ENCODE measurements around the gene KRTAP5-7. TPM values are rescaled to one million over a fixed set of nuclear protein-coding genes. Genes with fewer than 3 reads are reported as not detected.

KRTAP5-7 gene
- total and polyA plus RNA-seq, 2 experiments from 2014 or later, result not detected

GRCh38 chr11:71577469-71578004 is 50.5 kb downstream of the KRTAP5-7 start:
- H3K36me3 ChIP-seq, result no peaks in the 10 kb centered on the region
- no peaks in the 10 kb centered on the region for H3K9me3 ChIP-seq (ENCODE audit: low read depth)
- DNase-seq (ENCODE audit: low read depth in 1 of 2, low spot score in 1 of 2), result no peak
- H3K27ac ChIP-seq, result no peak overlapping the region
- peaks cover 5% of the 10 kb centered on the region for H3K4me1 ChIP-seq (ENCODE audit: low read depth)
- H3K4me3 ChIP-seq, result no peak overlapping the region
- TF ChIP-seq CTCF (IDR thresholded peaks at IDR 0.05; ENCODE audit: low read depth, low read length), result no peak
- H3K27me3 ChIP-seq, result no peaks in the 10 kb centered on the region

Other genes starting within 250 kb of the KRTAP5-7 start
- gene DHCR7, start 78.9 kb upstream of the KRTAP5-7 start, total RNA-seq, result 50.0 and 133 TPM in 2 replicates
- 65.0 and 158 TPM in 2 replicates for gene DHCR7, start 78.9 kb upstream of the KRTAP5-7 start, polyA plus RNA-seq
- 56.4 and 68.9 TPM in 2 replicates for gene NADSYN1, start 74.1 kb upstream of the KRTAP5-7 start, total RNA-seq
- gene NADSYN1, start 74.1 kb upstream of the KRTAP5-7 start, polyA plus RNA-seq, result 46.8 and 67.0 TPM in 2 replicates
- not detected in 2 replicates for gene KRTAP5-8, start 10.8 kb downstream of the KRTAP5-7 start, total RNA-seq
- not detected in 2 replicates for gene KRTAP5-8, start 10.8 kb downstream of the KRTAP5-7 start, polyA plus RNA-seq
- 0.39 TPM in 1 of 2 replicates, not detected in the other for gene KRTAP5-9, start 21.2 kb downstream of the KRTAP5-7 start, total RNA-seq
- not detected in 2 replicates for gene KRTAP5-9, start 21.2 kb downstream of the KRTAP5-7 start, polyA plus RNA-seq
- gene KRTAP5-10, start 38.3 kb downstream of the KRTAP5-7 start, total RNA-seq, result 0.14 TPM in 1 of 2 replicates, not detected in the other
- gene KRTAP5-10, start 38.3 kb downstream of the KRTAP5-7 start, polyA plus RNA-seq, result 0.23 and 0.34 TPM in 2 replicates
- gene KRTAP5-11, start 55.6 kb downstream of the KRTAP5-7 start, total RNA-seq, result not detected in 2 replicates
- gene KRTAP5-11, start 55.6 kb downstream of the KRTAP5-7 start, polyA plus RNA-seq, result not detected in 2 replicates

Measured in cardiac muscle cell (in vitro differentiated cells and primary cell).